ENCODE measurements around the gene FAM171A1. TPM values are rescaled to one million over a fixed set of nuclear protein-coding genes. Genes with fewer than 3 reads are reported as not detected.

FAM171A1 gene
- total and polyA plus RNA-seq, 2 of the 13 experiments (the other 11 are each of a cell fraction or from before 2014, with no cell fraction given) = 21.5 to 34.7 TPM

DNA sequence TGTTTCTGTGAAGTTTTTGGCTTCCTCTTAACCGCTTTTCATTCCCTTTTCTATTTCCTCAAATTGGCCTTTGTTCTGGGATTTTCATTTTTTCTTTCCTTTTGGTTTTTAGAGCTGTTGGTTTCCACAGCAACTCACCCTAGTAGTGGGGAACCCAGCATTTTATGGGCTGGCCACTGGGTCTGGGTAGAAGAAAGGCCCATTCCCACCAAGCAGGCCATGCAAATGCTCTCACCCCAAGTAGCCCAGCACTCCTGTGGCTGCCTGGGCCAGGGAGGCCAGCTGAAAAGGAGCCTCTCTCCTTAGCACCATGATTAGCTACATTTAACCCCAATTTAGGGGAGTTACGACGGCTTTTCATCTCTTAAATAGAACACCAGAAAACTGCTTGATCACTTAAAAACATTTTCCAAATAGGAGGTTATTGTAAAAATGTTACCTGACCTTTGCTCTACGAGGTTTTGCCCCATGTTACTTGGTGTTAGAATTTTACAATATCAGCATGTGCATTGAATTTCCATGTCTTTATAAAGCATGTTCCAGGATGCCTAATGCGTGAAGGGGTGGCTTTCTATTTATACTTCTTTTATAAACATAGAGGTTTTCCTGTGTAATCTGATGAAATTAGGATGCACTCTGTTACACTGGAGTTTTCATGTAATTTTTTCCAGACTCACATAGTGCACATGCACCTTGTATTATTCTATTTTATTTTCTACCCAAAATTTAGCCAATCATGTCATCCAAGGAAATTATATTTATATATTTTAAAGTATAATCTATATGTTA lies 75.4 kb downstream of the FAM171A1 start (continued):
- TF ChIP-seq, protein P1, sequence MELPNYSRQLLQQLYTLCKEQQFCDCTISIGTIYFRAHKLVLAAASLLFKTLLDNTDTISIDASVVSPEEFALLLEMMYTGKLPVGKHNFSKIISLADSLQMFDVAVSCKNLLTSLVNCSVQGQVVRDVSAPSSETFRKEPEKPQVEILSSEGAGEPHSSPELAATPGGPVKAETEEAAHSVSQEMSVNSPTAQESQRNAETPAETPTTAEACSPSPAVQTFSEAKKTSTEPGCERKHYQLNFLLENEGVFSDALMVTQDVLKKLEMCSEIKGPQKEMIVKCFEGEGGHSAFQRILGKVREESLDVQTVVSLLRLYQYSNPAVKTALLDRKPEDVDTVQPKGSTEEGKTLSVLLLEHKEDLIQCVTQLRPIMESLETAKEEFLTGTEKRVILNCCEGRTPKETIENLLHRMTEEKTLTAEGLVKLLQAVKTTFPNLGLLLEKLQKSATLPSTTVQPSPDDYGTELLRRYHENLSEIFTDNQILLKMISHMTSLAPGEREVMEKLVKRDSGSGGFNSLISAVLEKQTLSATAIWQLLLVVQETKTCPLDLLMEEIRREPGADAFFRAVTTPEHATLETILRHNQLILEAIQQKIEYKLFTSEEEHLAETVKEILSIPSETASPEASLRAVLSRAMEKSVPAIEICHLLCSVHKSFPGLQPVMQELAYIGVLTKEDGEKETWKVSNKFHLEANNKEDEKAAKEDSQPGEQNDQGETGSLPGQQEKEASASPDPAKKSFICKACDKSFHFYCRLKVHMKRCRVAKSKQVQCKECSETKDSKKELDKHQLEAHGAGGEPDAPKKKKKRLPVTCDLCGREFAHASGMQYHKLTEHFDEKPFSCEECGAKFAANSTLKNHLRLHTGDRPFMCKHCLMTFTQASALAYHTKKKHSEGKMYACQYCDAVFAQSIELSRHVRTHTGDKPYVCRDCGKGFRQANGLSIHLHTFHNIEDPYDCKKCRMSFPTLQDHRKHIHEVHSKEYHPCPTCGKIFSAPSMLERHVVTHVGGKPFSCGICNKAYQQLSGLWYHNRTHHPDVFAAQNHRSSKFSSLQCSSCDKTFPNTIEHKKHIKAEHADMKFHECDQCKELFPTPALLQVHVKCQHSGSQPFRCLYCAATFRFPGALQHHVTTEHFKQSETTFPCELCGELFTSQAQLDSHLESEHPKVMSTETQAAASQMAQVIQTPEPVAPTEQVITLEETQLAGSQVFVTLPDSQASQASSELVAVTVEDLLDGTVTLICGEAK (IDR thresholded peaks at IDR 0.05) = no peak
- TF ChIP-seq, protein P1 (CRISPR knock-in tag; IDR thresholded peaks at IDR 0.05) = no peak
- TF ChIP-seq ZIK1 (CRISPR knock-in tag; IDR thresholded peaks at IDR 0.05; ENCODE audit: borderline replicate concordance, low read depth) (no peak), HNRNPH1 (optimal IDR thresholded peaks at IDR 0.05; ENCODE audit: low read depth, low read length) (no peak), ZNF605 (CRISPR knock-in tag; IDR thresholded peaks at IDR 0.05) (no peak), ZNF776 (CRISPR knock-in tag; IDR thresholded peaks at IDR 0.05) (no peak), ZNF678 (CRISPR knock-in tag; IDR thresholded peaks at IDR 0.05) (no peak), ZNF616 (CRISPR knock-in tag; IDR thresholded peaks at IDR 0.05; ENCODE audit: low read depth) (no peak), ZXDC (CRISPR knock-in tag; IDR thresholded peaks at IDR 0.05) (no peak), TRIM24 (CRISPR knock-in tag; IDR thresholded peaks at IDR 0.05) (no peak), ETV6 (CRISPR knock-in tag; conservative IDR thresholded peaks at IDR 0.05) (no peak), ARNT2 (CRISPR knock-in tag; IDR thresholded peaks at IDR 0.05; ENCODE audit: low read depth) (no peak), ESRRA (CRISPR knock-in tag; IDR thresholded peaks at IDR 0.05; ENCODE audit: low read depth) (no peak), TCF12 (IDR thresholded peaks at IDR 0.05) (no peak), TCF12 (CRISPR knock-in tag; IDR thresholded peaks at IDR 0.05) (no peak)
